Measurements from ENCODE around the gene SLC37A1. TPM values are rescaled to one million over a fixed set of nuclear protein-coding genes. Genes with fewer than 3 reads are reported as not detected.

SLC37A1 gene
- total RNA-seq, 1 experiment from 2014 or later: 23.5 TPM

DNA sequence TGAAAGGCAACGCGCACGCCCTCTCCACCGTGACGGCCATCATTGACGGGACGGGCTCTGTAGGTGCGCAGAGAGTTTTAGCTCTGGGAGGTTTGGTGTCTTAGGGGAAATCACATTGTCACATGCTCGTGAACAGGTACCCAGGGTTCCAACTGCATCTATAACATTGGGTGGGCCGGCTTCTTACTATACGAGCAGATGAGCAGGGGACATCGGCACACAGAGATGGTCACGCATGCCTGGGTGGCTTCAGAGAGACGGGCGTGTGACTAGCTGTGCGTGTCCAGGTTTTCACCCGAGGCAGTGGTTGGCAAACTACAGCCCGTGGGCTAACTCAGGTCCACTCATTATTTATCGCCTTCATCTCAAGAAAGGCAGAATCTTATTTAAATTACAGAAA lies 54.7 kb downstream of the SLC37A1 start:
- Histone ChIP-seq H3K27me3 (ENCODE audit: insufficient read depth, low read depth) (no peaks in the 10 kb centered on the region), H3K9me3 (ENCODE audit: insufficient read depth, low read depth) (no peaks in the 10 kb centered on the region), H3K4me2 (no peak overlapping the region), H2AFZ (no peak overlapping the region), H3K27ac (no peak overlapping the region), H4K20me1 (ENCODE audit: insufficient read depth) (no peaks in the 10 kb centered on the region), H3K36me3 (ENCODE audit: low read depth) (no peaks in the 10 kb centered on the region), H3K4me3 (no peak overlapping the region), H3F3A (ENCODE audit: insufficient read depth, low read depth) (no peaks in the 10 kb centered on the region), H3K79me2 (ENCODE audit: low read depth) (no peaks in the 10 kb centered on the region), H3K4me1 (replicated peaks; ENCODE audit: insufficient read depth) (no peaks in the 10 kb centered on the region), H3K9me2 (ENCODE audit: insufficient read depth) (no peaks in the 10 kb centered on the region)
- no peak for TF ChIP-seq EZH2 (IDR thresholded peaks at IDR 0.05; ENCODE audit: low read depth)
- TF ChIP-seq, protein P1, sequence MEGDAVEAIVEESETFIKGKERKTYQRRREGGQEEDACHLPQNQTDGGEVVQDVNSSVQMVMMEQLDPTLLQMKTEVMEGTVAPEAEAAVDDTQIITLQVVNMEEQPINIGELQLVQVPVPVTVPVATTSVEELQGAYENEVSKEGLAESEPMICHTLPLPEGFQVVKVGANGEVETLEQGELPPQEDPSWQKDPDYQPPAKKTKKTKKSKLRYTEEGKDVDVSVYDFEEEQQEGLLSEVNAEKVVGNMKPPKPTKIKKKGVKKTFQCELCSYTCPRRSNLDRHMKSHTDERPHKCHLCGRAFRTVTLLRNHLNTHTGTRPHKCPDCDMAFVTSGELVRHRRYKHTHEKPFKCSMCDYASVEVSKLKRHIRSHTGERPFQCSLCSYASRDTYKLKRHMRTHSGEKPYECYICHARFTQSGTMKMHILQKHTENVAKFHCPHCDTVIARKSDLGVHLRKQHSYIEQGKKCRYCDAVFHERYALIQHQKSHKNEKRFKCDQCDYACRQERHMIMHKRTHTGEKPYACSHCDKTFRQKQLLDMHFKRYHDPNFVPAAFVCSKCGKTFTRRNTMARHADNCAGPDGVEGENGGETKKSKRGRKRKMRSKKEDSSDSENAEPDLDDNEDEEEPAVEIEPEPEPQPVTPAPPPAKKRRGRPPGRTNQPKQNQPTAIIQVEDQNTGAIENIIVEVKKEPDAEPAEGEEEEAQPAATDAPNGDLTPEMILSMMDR (conservative IDR thresholded peaks at IDR 0.05): no peak
- CTCF ChIA-PET: no interaction called here
- DNase-seq: no peak
- intact Hi-C loops (cut with micrococcal nuclease; ENCODE audit: unreplicated experiment): no loop called here
- BruUV-seq (replicated peaks): no TSS peak
- POLR2A ChIA-PET (ENCODE audit: unreplicated experiment): no interaction called here

DNA sequence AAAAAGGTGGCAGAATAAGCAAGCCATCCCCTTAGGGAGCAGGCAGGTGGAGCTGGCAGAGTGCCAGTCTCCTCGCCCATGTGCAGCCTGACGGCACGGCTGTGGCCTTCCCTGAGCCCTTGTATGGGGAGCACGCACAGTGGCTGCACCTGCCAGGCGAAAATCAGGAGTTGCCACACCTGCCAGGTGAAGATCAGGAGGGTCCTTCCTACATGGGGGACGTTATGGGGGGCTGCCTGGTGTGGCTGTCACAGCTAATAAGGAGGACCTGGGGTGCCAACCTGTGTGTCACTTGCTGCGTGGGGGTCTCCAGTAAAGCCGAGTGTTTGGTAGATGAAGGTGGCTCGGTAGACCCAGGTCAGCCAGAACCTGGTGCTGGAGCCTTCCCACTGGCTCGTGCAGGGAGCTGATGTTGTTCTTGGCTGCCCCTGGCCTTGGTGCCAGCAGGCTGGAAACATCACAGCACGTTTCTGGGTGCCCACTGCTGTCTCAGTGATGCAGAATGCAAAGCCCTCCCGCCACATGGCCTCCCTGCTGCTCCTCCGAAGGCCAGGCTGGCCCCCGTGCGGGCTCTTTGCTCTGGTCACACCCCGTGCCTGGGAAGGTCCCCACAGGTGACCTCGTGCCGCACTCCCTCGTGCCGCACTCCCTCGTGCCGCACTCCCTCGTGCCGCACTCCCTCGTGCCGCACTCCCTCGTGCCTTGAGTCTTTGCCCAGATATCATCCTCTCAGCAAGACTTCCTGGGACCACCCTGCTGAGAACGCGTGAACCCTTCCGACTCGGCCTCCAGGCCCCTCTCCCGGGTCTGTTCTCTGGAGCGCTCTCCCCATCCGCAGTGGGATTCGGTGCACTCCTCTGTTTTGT lies 55.4 kb downstream of the SLC37A1 start:
- Histone ChIP-seq H3K27ac (no peak overlapping the region), H3K4me3 (no peak overlapping the region), H3K9me2 (ENCODE audit: insufficient read depth) (no peaks in the 10 kb centered on the region), H3K4me1 (replicated peaks; ENCODE audit: insufficient read depth) (no peaks in the 10 kb centered on the region), H3K9me3 (ENCODE audit: insufficient read depth, low read depth) (no peaks in the 10 kb centered on the region), H3F3A (ENCODE audit: insufficient read depth, low read depth) (no peaks in the 10 kb centered on the region), H3K4me2 (no peak overlapping the region), H3K27me3 (ENCODE audit: insufficient read depth, low read depth) (no peaks in the 10 kb centered on the region), H2AFZ (no peak overlapping the region), H3K79me2 (ENCODE audit: low read depth) (no peaks in the 10 kb centered on the region), H4K20me1 (ENCODE audit: insufficient read depth) (no peaks in the 10 kb centered on the region), H3K36me3 (ENCODE audit: low read depth) (no peaks in the 10 kb centered on the region)
- no TSS peak for BruUV-seq (replicated peaks)
- TF ChIP-seq, protein P1 (conservative IDR thresholded peaks at IDR 0.05): no peak
- no peak for TF ChIP-seq EZH2 (IDR thresholded peaks at IDR 0.05; ENCODE audit: low read depth)
- ChIA-PET POLR2A (ENCODE audit: unreplicated experiment) (no interaction called here), CTCF (no interaction called here)
- no peak for DNase-seq
- intact Hi-C loops (cut with micrococcal nuclease; ENCODE audit: unreplicated experiment): no loop called here

DNA sequence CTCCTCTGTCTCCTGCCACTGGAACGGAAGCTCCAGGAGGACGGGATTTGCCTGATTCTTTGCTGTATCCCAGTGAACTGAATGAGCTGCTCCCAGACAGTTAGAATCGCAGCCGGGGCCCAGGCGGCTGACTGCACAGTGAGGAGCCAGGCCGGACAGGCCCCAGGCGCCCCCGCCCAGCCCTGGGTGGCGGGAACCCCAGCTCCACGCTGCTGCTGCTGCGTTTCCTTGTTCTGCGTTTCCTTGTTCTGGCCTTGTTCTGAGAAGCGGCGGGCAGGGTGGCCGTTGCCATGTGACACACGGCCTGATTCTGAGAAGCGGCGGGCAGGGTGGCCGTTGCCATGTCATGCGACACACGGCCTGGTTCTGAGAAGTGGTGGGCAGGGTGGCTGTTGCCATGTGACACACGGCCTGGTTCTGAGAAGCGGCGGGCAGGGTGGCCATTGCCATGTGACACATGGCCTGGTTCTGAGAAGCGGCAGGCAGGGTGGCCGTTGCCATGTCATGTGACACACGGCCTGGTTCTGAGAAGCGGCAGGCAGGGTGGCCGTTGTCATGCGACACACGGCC lies 56.2 kb downstream of the SLC37A1 start:
- no peaks in the 10 kb centered on the region for H3K36me3 ChIP-seq (ENCODE audit: low read depth)
- H3K27ac ChIP-seq: no peak overlapping the region
- intact Hi-C loops (cut with micrococcal nuclease; ENCODE audit: unreplicated experiment): no loop called here
- TF ChIP-seq EZH2 (IDR thresholded peaks at IDR 0.05; ENCODE audit: low read depth): no peak
- TF ChIP-seq, protein P1 (conservative IDR thresholded peaks at IDR 0.05): no peak
- no peak overlapping the region for H2AFZ ChIP-seq
- BruUV-seq (replicated peaks): no TSS peak
- no peak overlapping the region for H3K4me3 ChIP-seq
- no peak overlapping the region for H3K4me2 ChIP-seq
- CTCF ChIA-PET: no interaction called here
- no peak for DNase-seq
- H3K9me3 ChIP-seq (ENCODE audit: insufficient read depth, low read depth): no peaks in the 10 kb centered on the region
- H3K27me3 ChIP-seq (ENCODE audit: insufficient read depth, low read depth): no peaks in the 10 kb centered on the region
- POLR2A ChIA-PET (ENCODE audit: unreplicated experiment): no interaction called here
- no peaks in the 10 kb centered on the region for H3F3A ChIP-seq (ENCODE audit: insufficient read depth, low read depth)
- H3K9me2 ChIP-seq (ENCODE audit: insufficient read depth): no peaks in the 10 kb centered on the region
- no peaks in the 10 kb centered on the region for H3K4me1 ChIP-seq (replicated peaks; ENCODE audit: insufficient read depth)
- H3K79me2 ChIP-seq (ENCODE audit: low read depth): no peaks in the 10 kb centered on the region
- H4K20me1 ChIP-seq (ENCODE audit: insufficient read depth): no peaks in the 10 kb centered on the region
